Neural progenitor cell (in vitro differentiated cells): ENCODE data around the gene COL21A1.

Source experiments
- CTCF ChIP-seq: fragments of 200-600 bp; sonication (generic); IDR thresholded peaks from 2 replicates; pipeline ENCODE4 v1.5.1; 2017; ENCODE audit warnings: antibody characterized with exemption, mild to moderate bottlenecking
- EZH2 ChIP-seq: fragments of 200-600 bp; sonication (generic); IDR thresholded peaks from 2 replicates; pipeline ENCODE4 v1.6.1; 2017; ENCODE audit warnings: antibody characterized with exemption, mild to moderate bottlenecking, moderate library complexity
- EZH2phosphoT487 ChIP-seq: fragments of 200-600 bp; sonication (generic); IDR thresholded peaks from 2 replicates; pipeline ENCODE4 v1.6.1; 2017; ENCODE audit warnings: antibody characterized with exemption

GRCh38 chr6:56140090-56140489 lies 107.3 kb downstream of the COL21A1 start:
- TF ChIP-seq CTCF (no peak), EZH2 (no peak), EZH2phosphoT487 (no peak)
